ENCODE results near the gene ATXN10. TPM values are rescaled to one million over a fixed set of nuclear protein-coding genes. Genes with fewer than 3 reads are reported as not detected.

Gene ATXN10
- total and polyA plus RNA-seq, 11 donors, result 55.0 to 192 (median 149) TPM

DNA sequence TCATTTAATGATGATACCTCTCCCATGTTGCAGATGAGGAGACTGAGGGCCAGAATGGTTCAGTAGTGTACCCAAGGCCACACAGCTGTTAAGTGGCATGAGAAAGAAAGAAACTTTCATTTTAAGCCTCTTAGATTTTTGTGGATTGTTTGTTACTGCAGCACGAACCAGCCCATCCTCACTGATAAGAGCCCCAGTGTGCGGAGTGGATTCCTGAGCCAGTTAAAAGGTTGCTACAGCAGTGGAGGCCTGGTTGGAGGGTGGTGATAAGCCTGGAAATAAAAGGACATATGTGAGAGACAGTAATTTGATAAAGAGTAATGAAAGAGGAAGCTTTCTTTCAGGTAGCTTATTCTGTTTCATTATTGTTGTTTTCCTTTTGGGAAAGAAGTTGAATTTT, 89.0 kb downstream of the ATXN10 start:
- peaks cover 0 to 15% (median 0%) of the 10 kb centered on the region in 9 donors for H3K36me3 ChIP-seq
- no peak overlapping the region for H3K4me3 ChIP-seq
- WGBS, 4 donors, result 93 to 97% (median 96%) methylated on average over 2 of the region's 2 CpGs
- H3K9me3 ChIP-seq, result no peaks in the 10 kb centered on the region
- TF ChIP-seq, protein P1, sequence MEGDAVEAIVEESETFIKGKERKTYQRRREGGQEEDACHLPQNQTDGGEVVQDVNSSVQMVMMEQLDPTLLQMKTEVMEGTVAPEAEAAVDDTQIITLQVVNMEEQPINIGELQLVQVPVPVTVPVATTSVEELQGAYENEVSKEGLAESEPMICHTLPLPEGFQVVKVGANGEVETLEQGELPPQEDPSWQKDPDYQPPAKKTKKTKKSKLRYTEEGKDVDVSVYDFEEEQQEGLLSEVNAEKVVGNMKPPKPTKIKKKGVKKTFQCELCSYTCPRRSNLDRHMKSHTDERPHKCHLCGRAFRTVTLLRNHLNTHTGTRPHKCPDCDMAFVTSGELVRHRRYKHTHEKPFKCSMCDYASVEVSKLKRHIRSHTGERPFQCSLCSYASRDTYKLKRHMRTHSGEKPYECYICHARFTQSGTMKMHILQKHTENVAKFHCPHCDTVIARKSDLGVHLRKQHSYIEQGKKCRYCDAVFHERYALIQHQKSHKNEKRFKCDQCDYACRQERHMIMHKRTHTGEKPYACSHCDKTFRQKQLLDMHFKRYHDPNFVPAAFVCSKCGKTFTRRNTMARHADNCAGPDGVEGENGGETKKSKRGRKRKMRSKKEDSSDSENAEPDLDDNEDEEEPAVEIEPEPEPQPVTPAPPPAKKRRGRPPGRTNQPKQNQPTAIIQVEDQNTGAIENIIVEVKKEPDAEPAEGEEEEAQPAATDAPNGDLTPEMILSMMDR (IDR thresholded peaks at IDR 0.05), result no peak
- no peak for TF ChIP-seq POLR2A (IDR thresholded peaks at IDR 0.05)
- no peak overlapping the region for H3K27ac ChIP-seq
- no peaks in the 10 kb centered on the region for H3K27me3 ChIP-seq
- no peak for ATAC-seq
- no peak for DNase-seq
- peaks cover 0 to 17% (median 3%) of the 10 kb centered on the region in 12 donors for H3K4me1 ChIP-seq
- intact Hi-C loops (cut with DNase I), result no loop called here

DNA sequence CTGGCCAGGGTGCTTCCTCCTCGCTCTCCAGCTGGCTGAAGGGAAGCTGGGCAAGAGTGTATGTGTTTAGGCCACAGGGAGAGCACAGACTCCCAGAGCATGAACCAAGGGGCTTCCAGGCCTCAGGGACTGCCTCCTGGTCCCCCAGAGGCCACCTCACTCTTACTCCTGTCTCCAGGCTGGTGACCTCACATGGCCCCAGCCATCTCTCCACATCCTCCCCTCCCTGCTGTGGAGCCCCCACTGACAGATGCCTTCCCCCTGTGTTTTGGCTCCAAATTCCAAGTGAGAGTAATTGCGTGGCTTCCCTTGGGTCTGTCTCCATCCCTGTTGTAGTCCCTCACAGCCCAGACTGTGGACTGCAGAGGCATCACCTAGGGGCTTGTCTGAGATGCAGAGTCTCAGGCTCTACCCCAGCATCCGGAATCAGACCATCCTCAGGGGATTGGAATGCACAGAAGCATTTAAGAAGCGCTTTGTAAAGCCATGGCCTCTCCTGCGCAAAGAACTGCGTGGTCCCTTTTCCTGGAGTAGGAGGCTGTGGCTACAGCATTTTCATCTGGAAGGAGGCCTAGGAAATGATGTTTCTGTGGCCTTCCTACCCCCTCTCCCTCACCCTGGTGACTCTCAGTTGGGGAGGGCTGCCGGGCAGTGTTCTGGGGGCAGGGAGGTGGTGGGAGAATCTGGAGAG, 91.1 kb downstream of the ATXN10 start:
- Histone ChIP-seq H3K4me3 (no peak overlapping the region), H3K27me3 (no peaks in the 10 kb centered on the region), H3K4me1 (peaks cover 0 to 7% (median 1%) of the 10 kb centered on the region in 12 donors), H3K27ac (no peak overlapping the region), H3K9me3 (no peaks in the 10 kb centered on the region), H3K36me3 (peaks cover 0 to 16% (median 0%) of the 10 kb centered on the region in 9 donors)
- ATAC-seq (no peak), DNase-seq (no peak)
- WGBS, 4 donors, result 85 to 99% (median 92%) methylated on average over 5 to 7 of the region's 7 CpGs
- intact Hi-C loops (cut with DNase I), result no loop called here
- TF ChIP-seq, protein P1 (IDR thresholded peaks at IDR 0.05), result no peak
- no peak for TF ChIP-seq POLR2A (IDR thresholded peaks at IDR 0.05)

DNA sequence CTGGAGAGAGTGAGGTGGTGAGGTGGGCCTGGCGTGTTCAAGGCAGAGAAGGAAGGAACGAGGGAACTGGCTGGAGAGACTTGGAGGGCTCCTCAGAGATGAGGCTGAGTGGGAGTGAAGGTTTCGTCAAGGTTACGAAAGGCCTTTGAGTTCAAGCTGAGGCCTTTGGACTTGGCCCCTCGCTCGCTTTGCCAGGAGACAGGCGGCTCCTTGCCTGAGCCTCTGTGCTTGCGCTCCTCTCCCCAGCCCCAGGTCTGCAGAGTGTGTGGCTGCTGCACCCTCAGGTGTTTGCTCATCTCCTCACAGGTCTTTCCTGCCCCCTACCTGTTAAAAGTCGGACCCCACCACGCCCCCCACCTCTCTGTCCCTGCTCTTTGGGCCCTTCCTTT, 91.6 kb downstream of the ATXN10 start:
- no peak for TF ChIP-seq POLR2A (IDR thresholded peaks at IDR 0.05)
- TF ChIP-seq, protein P1 (IDR thresholded peaks at IDR 0.05), result no peak
- ATAC-seq (no peak), DNase-seq (no peak)
- 89 to 94% (median 91%) methylated on average over 10 of the region's 10 CpGs for WGBS, 4 donors
- H3K27ac ChIP-seq, result no peak overlapping the region
- H3K4me3 ChIP-seq, result no peak overlapping the region
- no peaks in the 10 kb centered on the region for H3K9me3 ChIP-seq
- intact Hi-C loops (cut with DNase I), result no loop called here
- no peaks in the 10 kb centered on the region for H3K27me3 ChIP-seq
- H3K36me3 ChIP-seq, result peaks cover 0 to 12% (median 0%) of the 10 kb centered on the region in 9 donors
- peaks cover 0 to 2% (median 0%) of the 10 kb centered on the region in 12 donors for H3K4me1 ChIP-seq

DNA sequence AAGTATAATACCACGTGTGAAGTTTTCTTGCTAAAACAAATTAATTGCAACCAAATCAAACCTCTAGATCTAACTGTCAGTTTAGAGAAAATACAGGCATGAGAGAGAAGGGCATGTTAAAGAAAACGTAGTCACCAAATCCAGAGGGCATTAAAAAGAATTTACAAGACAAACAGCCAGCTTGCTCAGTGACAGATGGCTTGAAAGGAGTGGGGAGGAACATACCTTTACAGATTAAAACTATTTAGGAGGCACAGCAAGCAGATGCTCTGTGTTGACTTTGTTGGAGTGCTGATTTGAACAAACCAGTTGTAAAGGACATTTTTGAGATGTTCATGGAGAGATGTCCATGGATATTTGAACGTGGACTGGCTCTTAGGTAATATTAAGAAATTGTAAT, 96.9 kb downstream of the ATXN10 start:
- H3K9me3 ChIP-seq, result peaks cover 0 to 7% (median 0%) of the 10 kb centered on the region in 12 donors
- TF ChIP-seq, protein P1 (IDR thresholded peaks at IDR 0.05), result no peak
- no peak for TF ChIP-seq POLR2A (IDR thresholded peaks at IDR 0.05)
- H3K4me3 ChIP-seq, result no peak overlapping the region
- intact Hi-C loops (cut with DNase I), result no loop called here
- H3K27ac ChIP-seq, result no peak overlapping the region
- no peaks in the 10 kb centered on the region for H3K27me3 ChIP-seq
- ATAC-seq, result no peak
- WGBS, 4 donors, result 90 to 93% (median 92%) methylated on average over 3 of the region's 3 CpGs
- peaks cover 0 to 12% (median 3%) of the 10 kb centered on the region in 9 donors for H3K36me3 ChIP-seq
- peaks cover 0 to 5% (median 0%) of the 10 kb centered on the region in 12 donors for H3K4me1 ChIP-seq
- DNase-seq, result no peak
